GM15510 (cell line): ENCODE data around the gene ITPR2.

Experiments used
- POLR2A ChIP-seq: IDR thresholded peaks from 3 replicates; pipeline ENCODE4 v1.6.1; 2011; ENCODE audit warnings: borderline replicate concordance; ENCODE audit not compliant: insufficient read length; ENCODE audit errors: extremely low read depth

ITPR2 gene

GRCh38 chr12:26563552-26563951 lies 269.4 kb downstream of the ITPR2 start:
- TF ChIP-seq POLR2A, result no peak

GRCh38 chr12:26557326-26557725 lies 275.7 kb downstream of the ITPR2 start:
- no peak for TF ChIP-seq POLR2A

- TF ChIP-seq POLR2A, result no peak
Measured at GRCh38 chr12:26556916-26557315, 276.1 kb downstream of the ITPR2 start.

GRCh38 chr12:26555139-26555538 lies 277.9 kb downstream of the ITPR2 start:
- no peak for TF ChIP-seq POLR2A

- no peak for TF ChIP-seq POLR2A
Measured at GRCh38 chr12:26554332-26554731, 278.7 kb downstream of the ITPR2 start.

- no peak for TF ChIP-seq POLR2A
Measured at GRCh38 chr12:26551385-26551784, 281.6 kb downstream of the ITPR2 start.

GRCh38 chr12:26548227-26548626 lies 284.8 kb downstream of the ITPR2 start:
- no peak for TF ChIP-seq POLR2A

- no peak for TF ChIP-seq POLR2A
Measured at GRCh38 chr12:26546535-26547314, 286.3 kb downstream of the ITPR2 start.

GRCh38 chr12:26539131-26539530 lies 293.9 kb downstream of the ITPR2 start:
- no peak for TF ChIP-seq POLR2A

GRCh38 chr12:26537651-26538050 lies 295.3 kb downstream of the ITPR2 start:
- TF ChIP-seq POLR2A, result no peak

GRCh38 chr12:26537126-26537525 lies 295.9 kb downstream of the ITPR2 start:
- TF ChIP-seq POLR2A, result no peak

- no peak for TF ChIP-seq POLR2A
Measured at GRCh38 chr12:26535826-26536225, 297.2 kb downstream of the ITPR2 start.

GRCh38 chr12:26534071-26534470 lies 298.9 kb downstream of the ITPR2 start:
- TF ChIP-seq POLR2A, result no peak

GRCh38 chr12:26533211-26533610 lies 299.8 kb downstream of the ITPR2 start:
- no peak for TF ChIP-seq POLR2A

- no peak for TF ChIP-seq POLR2A
Measured at GRCh38 chr12:26530461-26530860, 302.5 kb downstream of the ITPR2 start.

- no peak for TF ChIP-seq POLR2A
Measured at GRCh38 chr12:26528943-26529342, 304.1 kb downstream of the ITPR2 start.

GRCh38 chr12:26527682-26528081 lies 305.3 kb downstream of the ITPR2 start:
- no peak for TF ChIP-seq POLR2A

- TF ChIP-seq POLR2A, result no peak
Measured at GRCh38 chr12:26524862-26525465, 308.0 kb downstream of the ITPR2 start.
